Body of pancreas (tissue), 4 donors: ENCODE measurements around the gene LY6G5C.

ENCODE experiments used
- CTCF ChIP-seq, 7 experiments: fragments of 450-650 bp in 4 of 7; fragments of 200-600 bp in 3 of 7; sonication (generic) in 3 of 7; IDR thresholded peaks; one replicate each; pipeline ENCODE4 v1.5.1; 2016 to 2019; ENCODE audit warnings: antibody characterized with exemption in 7 of 7
- POLR2A ChIP-seq, 3 donors: fragments of 450-650 bp; IDR thresholded peaks; one replicate each; pipeline ENCODE4 v1.6.1; 2016; ENCODE audit warnings: antibody characterized with exemption in 3 of 3, mild to moderate bottlenecking in 2 of 3

GRCh38 chr6:31641370-31641769 lies 39.5 kb downstream of the LY6G5C start:
- TF ChIP-seq CTCF (IDR thresholded peaks at IDR 0.05): no peak
- no peak for TF ChIP-seq POLR2A (IDR thresholded peaks at IDR 0.05)
